Keratinocyte (primary cell): Measurements from ENCODE around the gene ANKZF1.

ENCODE experiments used
- CTCF ChIP-seq, 3 experiments: IDR thresholded peaks in 1 of 3; conservative IDR thresholded peaks in 1 of 3; optimal IDR thresholded peaks in 1 of 3; 2 replicates in 2 of 3; 3 replicates in 1 of 3; pipeline versions ENCODE3 to v1.5.1; 2011; ENCODE audit warnings: low read length in 3 of 3, mild to moderate bottlenecking in 3 of 3, moderate library complexity in 2 of 3, control low read depth in 1 of 3, inconsistent platforms in 1 of 3; ENCODE audit not compliant: insufficient read depth in 2 of 3; ENCODE audit errors: extremely low read depth in 1 of 3
- EZH2 ChIP-seq: IDR thresholded peaks from one replicate; pipeline ENCODE4 v1.6.1; 2012; ENCODE audit warnings: inconsistent platforms, mild to moderate bottlenecking, low read length, moderate library complexity

- TF ChIP-seq CTCF (optimal IDR thresholded peaks at IDR 0.05 in 1 of 3, IDR thresholded peaks at IDR 0.05 in 1 of 3, conservative IDR thresholded peaks at IDR 0.05 in 1 of 3; ENCODE audit: extremely low read depth in 1 of 3, insufficient read depth in 2 of 3, low read length in 3 of 3) = no peak
- no peak for TF ChIP-seq EZH2
These were observed 19.2 kb downstream of the ANKZF1 start for GRCh38 chr2:219248845-219249202.
